ENCODE measurements around the gene TRAF2. TPM values are rescaled to one million over a fixed set of nuclear protein-coding genes. Genes with fewer than 3 reads are reported as not detected.

TRAF2 gene
- total and polyA plus RNA-seq, 2 of the 13 experiments (the other 11 are each of a cell fraction or from before 2014, with no cell fraction given), result 12.4 to 13.6 TPM

DNA sequence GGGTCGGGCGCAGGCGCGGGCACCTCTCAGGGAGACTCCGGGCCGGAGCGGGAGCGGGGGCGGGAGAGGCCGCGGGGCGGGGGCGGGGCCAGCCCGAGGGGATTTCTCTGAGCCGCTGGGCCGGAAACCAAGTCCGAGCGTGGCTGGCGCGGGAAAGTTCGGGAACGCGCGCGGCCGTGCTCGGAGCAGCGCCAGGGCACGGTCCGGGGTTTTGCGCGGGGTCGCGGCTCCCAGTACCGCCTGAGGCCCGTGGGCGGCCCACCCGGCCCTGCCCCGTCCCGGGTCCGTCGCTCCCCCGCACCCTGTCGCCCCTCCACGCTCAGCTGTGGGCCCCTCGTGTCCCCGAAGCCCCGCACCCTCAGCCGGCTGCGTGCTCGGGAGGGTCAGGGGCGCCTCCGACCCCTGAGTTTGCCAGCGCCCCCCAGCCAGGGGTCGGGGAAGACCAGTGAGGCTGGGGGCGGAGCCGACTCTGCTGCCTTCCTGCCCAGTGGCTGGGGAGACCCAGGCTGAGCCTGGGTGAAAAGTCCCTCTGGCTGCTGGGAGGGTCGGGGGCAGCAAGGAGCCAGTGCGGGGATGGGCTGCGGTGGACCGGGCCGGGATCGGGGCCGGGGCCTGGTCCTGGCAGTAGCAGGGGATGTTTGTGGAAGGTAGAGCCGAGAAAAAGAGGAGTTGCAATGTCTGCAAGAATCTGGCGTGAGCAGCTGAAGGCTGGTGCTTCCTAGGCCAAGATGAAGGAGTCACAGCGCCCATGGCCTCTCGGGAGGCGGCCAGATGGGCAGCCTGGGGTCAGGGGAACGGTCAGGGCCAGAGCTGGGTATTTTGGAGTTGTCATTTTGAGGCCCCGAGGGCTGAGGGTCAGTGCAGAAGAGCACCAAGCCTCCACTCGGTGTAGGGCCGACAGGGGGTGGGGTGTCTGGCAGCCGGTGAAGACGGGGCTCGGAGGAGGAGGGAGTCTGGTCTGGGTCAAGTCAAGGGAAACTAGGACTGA lies 588 bp downstream of the TRAF2 start (continued):
- peak; percentile 83 for TF ChIP-seq ZNF44 (CRISPR knock-in tag; IDR thresholded peaks at IDR 0.05)
- peak; percentile 41; the same call in 1 of the 2 replicates for TF ChIP-seq PHF20 (CRISPR knock-in tag; IDR thresholded peaks at IDR 0.05)
- TF ChIP-seq ZNF607 (CRISPR knock-in tag; IDR thresholded peaks at IDR 0.05; ENCODE audit: borderline replicate concordance), result 0 out of 2 replicates have a peak, but pooled peaks have one; percentile 21
- TF ChIP-seq ZNF563 (CRISPR knock-in tag; IDR thresholded peaks at IDR 0.05), result 0 out of 2 replicates have a peak, but pooled peaks have one; percentile 38
- TF ChIP-seq ZSCAN29 (CRISPR knock-in tag; conservative IDR thresholded peaks at IDR 0.05), result 0 out of 2 replicates have a peak, but pooled peaks have one; percentile 25
- TF ChIP-seq RXRB (CRISPR knock-in tag; IDR thresholded peaks at IDR 0.05; ENCODE audit: borderline replicate concordance), result 0 out of 2 replicates have a peak, but pooled peaks have one; percentile 9
- peak; percentile 15; the same call in 1 of the 2 replicates for TF ChIP-seq RBFOX2 (IDR thresholded peaks at IDR 0.05; ENCODE audit: low read depth, low read length)
- TF ChIP-seq SCMH1 (CRISPR knock-in tag; IDR thresholded peaks at IDR 0.05; ENCODE audit: borderline replicate concordance), result no peak
- TF ChIP-seq CC2D1A (CRISPR knock-in tag; IDR thresholded peaks at IDR 0.05), result no peak
- no peak for TF ChIP-seq ARNT2 (CRISPR knock-in tag; IDR thresholded peaks at IDR 0.05; ENCODE audit: low read depth)
- peak; percentile 49; the same call in 1 of the 2 replicates for TF ChIP-seq ZNF574 (CRISPR knock-in tag; IDR thresholded peaks at IDR 0.05)
- TF ChIP-seq, protein P1, sequence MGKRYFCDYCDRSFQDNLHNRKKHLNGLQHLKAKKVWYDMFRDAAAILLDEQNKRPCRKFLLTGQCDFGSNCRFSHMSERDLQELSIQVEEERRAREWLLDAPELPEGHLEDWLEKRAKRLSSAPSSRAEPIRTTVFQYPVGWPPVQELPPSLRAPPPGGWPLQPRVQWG (CRISPR knock-in tag; IDR thresholded peaks at IDR 0.05; ENCODE audit: borderline replicate concordance, low read depth), result no peak
- peak; percentile 50; the same call in 1 of the 2 replicates for TF ChIP-seq ZFX (CRISPR knock-in tag; IDR thresholded peaks at IDR 0.05; ENCODE audit: low read depth)
- TF ChIP-seq NAIF1 (CRISPR knock-in tag; IDR thresholded peaks at IDR 0.05; ENCODE audit: borderline replicate concordance), result no peak
- TF ChIP-seq RORA (CRISPR knock-in tag; IDR thresholded peaks at IDR 0.05), result no peak
- peak; percentile 27; the same call in 1 of the 2 replicates for TF ChIP-seq MED1 (CRISPR knock-in tag; IDR thresholded peaks at IDR 0.05)
- peak; percentile 40; the same call in 1 of the 2 replicates for TF ChIP-seq YEATS2 (CRISPR knock-in tag; IDR thresholded peaks at IDR 0.05; ENCODE audit: borderline replicate concordance)
- TF ChIP-seq HIVEP1 (CRISPR knock-in tag; IDR thresholded peaks at IDR 0.05), result peak; percentile 75; the same call in 1 of the 2 replicates
- TF ChIP-seq ZNF224 (CRISPR knock-in tag; IDR thresholded peaks at IDR 0.05), result 0 out of 2 replicates have a peak, but pooled peaks have one; percentile 67
- TF ChIP-seq RXRA (CRISPR knock-in tag; IDR thresholded peaks at IDR 0.05), result peak; percentile 72; the same call in 1 of the 2 replicates
- TF ChIP-seq POLR2A (IDR thresholded peaks at IDR 0.05; ENCODE audit: insufficient read depth in 1 of 2, low read depth in 2 of 2, low read length in 2 of 2), result no peak
- TF ChIP-seq ZNF501 (CRISPR knock-in tag; IDR thresholded peaks at IDR 0.05), result peak; percentile 63; the same call in 1 of the 2 replicates
- peak; percentile 15; the same call in 1 of the 2 replicates for TF ChIP-seq BORCS8-MEF2B (CRISPR knock-in tag; IDR thresholded peaks at IDR 0.05)
- TF ChIP-seq ZNF891 (CRISPR knock-in tag; IDR thresholded peaks at IDR 0.05), result peak; percentile 83; the same call in 1 of the 2 replicates
